Activated B cell treated with CpG ODN at 0.5 μM for 24 hours (primary cell): Measurements from ENCODE around the gene KLHDC10. TPM values are rescaled to one million over a fixed set of nuclear protein-coding genes. Genes with fewer than 3 reads are reported as not detected.
A peak's percentile ranks its signal among the peaks of the same experiment; 100 is the strongest.
"Not testable (repeated sequence)": the region's sequence is repeated elsewhere in the genome, so short reads cannot be mapped to it uniquely, and the experiment has no call there.

Source experiments
- ATAC-seq: fragments of 200-7000 bp; cut with Tn5 transposase; one replicate; pipeline ENCODE4 v1.10.0; 2021; ENCODE audit warnings: low read depth, mild to moderate bottlenecking, moderate library complexity
- CTCF ChIA-PET: fragments of 350-600 bp; sonication (Branson Sonifier 250); formaldehyde crosslinking; loops from one replicate; lab custom pipeline; 2021; ENCODE audit warnings: antibody characterized with exemption; lab: Charles Lee
- POLR2A ChIA-PET: fragments of 350-600 bp; sonication (Branson Sonifier 250); formaldehyde crosslinking; loops from one replicate; lab custom pipeline; 2021; ENCODE audit warnings: antibody characterized with exemption; lab: Charles Lee
- DNase-seq: peaks from one replicate; pipeline ENCODE4 v3.0.0; 2022
- H3K27ac Mint-ChIP-seq: one replicate; pipeline ENCODE4 v1.8.0; 2020; ENCODE audit warnings: mixed read lengths
- H3K27me3 Mint-ChIP-seq: one replicate; pipeline ENCODE4 v1.8.0; 2021; ENCODE audit warnings: mixed read lengths
- H3K36me3 Mint-ChIP-seq: one replicate; pipeline ENCODE4 v1.8.0; 2021; ENCODE audit warnings: low read depth, mixed read lengths
- H3K4me1 Mint-ChIP-seq: one replicate; pipeline ENCODE4 v1.8.0; 2021; ENCODE audit warnings: mixed read lengths
- H3K4me3 Mint-ChIP-seq: one replicate; pipeline ENCODE4 v1.8.0; 2020; ENCODE audit warnings: mild to moderate bottlenecking, mixed read lengths
- H3K9me3 Mint-ChIP-seq: one replicate; pipeline ENCODE4 v1.8.0; 2020; ENCODE audit warnings: mixed read lengths
- CTCF ChIP-seq: fragments of 200-600 bp; IDR thresholded peaks from one replicate; pipeline ENCODE4 v1.8.0; 2022; ENCODE audit warnings: antibody characterized with exemption, mild to moderate bottlenecking
- intact Hi-C: fragments of 100-400 bp; cut with micrococcal nuclease; formaldehyde crosslinking; loops from one replicate; pipeline ENCODE4 v1.15.1; 2024
- total RNA-seq: library from RNA; stranded (reverse); gene quantifications from 2 replicates; pipeline ENCODE4 v1.2.3, GENCODE V29; 2022

Gene KLHDC10
- total RNA-seq, 1 donor from 2014 or later, result 21.0 TPM

GRCh38 chr7:130143986-130144311, 73.6 kb downstream of the KLHDC10 start:
- H3K4me3 Mint-ChIP-seq, result no peak overlapping the region
- ATAC-seq (no peak), DNase-seq (no peak)
- H3K27me3 Mint-ChIP-seq, result no peaks in the 10 kb centered on the region
- peaks cover 62% of the 10 kb centered on the region for H3K4me1 Mint-ChIP-seq
- H3K27ac Mint-ChIP-seq, result peak overlapping the region; percentile 18
- ChIA-PET POLR2A (interaction anchor here (0.7 to 1.3 kb wide), 3 partner anchors 10 to 668 kb away, joined by 3 to 5 read pairs (median 4); no protein-coding TSS in a partner anchor), CTCF (no interaction called here)
- H3K9me3 Mint-ChIP-seq, result no peaks in the 10 kb centered on the region
- H3K36me3 Mint-ChIP-seq, result peaks cover 5% of the 10 kb centered on the region
- TF ChIP-seq CTCF, result no peak
- intact Hi-C loops, result loop anchor here (5.0 kb wide), 1 partner anchor 298 kb away; the partner anchor contains the start of gene CEP41

- TF ChIP-seq CTCF, result no peak
- ChIA-PET POLR2A (interaction anchor here (0.7 to 1.3 kb wide), 3 partner anchors 10 to 667 kb away, joined by 3 to 5 read pairs (median 4); no protein-coding TSS in a partner anchor), CTCF (no interaction called here)
- intact Hi-C loops, result loop anchor here (5.0 kb wide), 1 partner anchor 298 kb away; the partner anchor contains the start of gene CEP41
- Mint-ChIP-seq H3K9me3 (no peaks in the 10 kb centered on the region), H3K36me3 (peaks cover under 1% of the 10 kb centered on the region), H3K27me3 (no peaks in the 10 kb centered on the region), H3K4me1 (peaks cover 68% of the 10 kb centered on the region), H3K4me3 (no peak overlapping the region), H3K27ac (peak overlapping the region; percentile 18)
- DNase-seq, result no peak
- ATAC-seq, result no peak
These were observed 74.2 kb downstream of the KLHDC10 start for GRCh38 chr7:130144312-130145171.

- ATAC-seq (no peak), DNase-seq (no peak)
- no peak overlapping the region for H3K4me3 Mint-ChIP-seq
- no peaks in the 10 kb centered on the region for H3K36me3 Mint-ChIP-seq
- no peaks in the 10 kb centered on the region for H3K27me3 Mint-ChIP-seq
- CTCF ChIA-PET, result no interaction called here
- peaks cover 70% of the 10 kb centered on the region for H3K4me1 Mint-ChIP-seq
- no peak for TF ChIP-seq CTCF
- peak overlapping the region; percentile 67 for H3K27ac Mint-ChIP-seq
- POLR2A ChIA-PET, result no interaction called here
- intact Hi-C loops, result no loop called here
- H3K9me3 Mint-ChIP-seq, result no peaks in the 10 kb centered on the region
These were observed 75.2 kb downstream of the KLHDC10 start for GRCh38 chr7:130145424-130146100.

- H3K9me3 Mint-ChIP-seq, DNase-seq, H3K4me3 Mint-ChIP-seq, CTCF ChIA-PET, H3K36me3 Mint-ChIP-seq, ATAC-seq, intact Hi-C loops, H3K27me3 Mint-ChIP-seq: not testable (repeated sequence)
- POLR2A ChIA-PET, result interaction anchor here (0.7 kb wide), 1 partner anchor 9 kb away, joined by 6 read pairs; no protein-coding TSS in a partner anchor
- peak overlapping the region; percentile 67 for H3K27ac Mint-ChIP-seq
- H3K4me1 Mint-ChIP-seq, result peaks cover 69% of the 10 kb centered on the region
These were observed 75.8 kb downstream of the KLHDC10 start for GRCh38 chr7:130146142-130146541.

- ChIA-PET CTCF (no interaction called here), POLR2A (interaction anchor here (0.7 kb wide), 2 partner anchors 8 to 574 kb away, joined by 3 to 6 read pairs; no protein-coding TSS in a partner anchor)
- no peak for ATAC-seq
- H3K27ac Mint-ChIP-seq, result peak overlapping the region; percentile 41
- no peaks in the 10 kb centered on the region for H3K36me3 Mint-ChIP-seq
- H3K4me1 Mint-ChIP-seq, result peaks cover 64% of the 10 kb centered on the region
- no peaks in the 10 kb centered on the region for H3K27me3 Mint-ChIP-seq
- DNase-seq, result no peak
- intact Hi-C loops, result no loop called here
- no peaks in the 10 kb centered on the region for H3K9me3 Mint-ChIP-seq
- TF ChIP-seq CTCF, result no peak
- H3K4me3 Mint-ChIP-seq, result no peak overlapping the region
These were observed 76.5 kb downstream of the KLHDC10 start for GRCh38 chr7:130146693-130147405.
